ENCODE data around the gene EIF5A2.
"Not testable (repeated sequence)": the region's sequence is repeated elsewhere in the genome, so short reads cannot be mapped to it uniquely, and the experiment has no call there.

EIF5A2 gene

DNA sequence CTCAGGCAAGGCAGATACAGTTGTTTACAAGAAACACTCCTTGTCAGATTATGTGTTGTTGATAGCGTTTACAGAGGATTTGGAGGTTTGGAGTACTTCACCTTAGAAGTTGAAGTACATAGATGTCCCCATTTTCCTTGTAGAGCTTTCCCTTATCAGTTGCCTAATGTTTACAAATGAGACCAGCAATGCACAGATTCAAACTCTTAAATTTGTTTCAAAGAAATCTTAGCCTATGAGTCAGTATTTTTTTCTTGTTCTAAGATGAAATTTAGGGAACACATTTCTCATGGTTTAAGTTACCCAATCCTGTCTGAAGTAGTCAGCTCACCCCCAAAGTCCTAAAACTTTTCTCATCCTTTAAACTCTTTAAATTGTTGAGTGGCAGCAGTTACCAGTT, 6.3 kb upstream of the EIF5A2 start:
- Histone ChIP-seq H3K36me3 (ENCODE audit: control insufficient read depth, low read depth, low read length) (no peaks in the 10 kb centered on the region), H3K27me3 (ENCODE audit: control insufficient read depth, insufficient read depth, low read length) (no peaks in the 10 kb centered on the region), H3K9me3 (ENCODE audit: control insufficient read depth, low read depth, low read length) (peaks cover 15% of the 10 kb centered on the region), H3K9ac (ENCODE audit: low read length) (no peak overlapping the region), H3K4me3 (ENCODE audit: low read length) (no peak overlapping the region), H3K27ac (ENCODE audit: low read length) (no peak overlapping the region), H3K4me1 (ENCODE audit: control insufficient read depth, low read depth, low read length) (no peaks in the 10 kb centered on the region)

DNA sequence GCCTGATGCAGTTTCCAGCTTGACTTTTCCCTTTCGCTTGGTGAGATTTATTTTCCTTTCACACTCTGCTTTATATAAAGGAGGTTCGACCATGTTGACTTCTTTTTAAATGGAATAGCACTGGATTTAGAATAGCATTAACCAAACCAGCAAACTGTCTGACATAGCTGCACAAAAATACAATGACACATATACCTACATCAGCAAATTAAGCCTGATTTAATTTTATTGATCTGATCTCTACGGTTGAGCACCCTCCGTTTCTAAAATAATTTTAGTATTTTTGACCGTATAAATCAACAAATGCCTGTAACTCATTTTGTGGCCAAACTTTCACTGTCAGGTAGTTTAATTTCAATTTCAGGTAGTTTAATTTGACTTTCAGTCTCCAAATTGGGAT, 5.8 kb upstream of the EIF5A2 start:
- Histone ChIP-seq H3K4me3 (ENCODE audit: low read length) (no peak overlapping the region), H3K27me3 (ENCODE audit: control insufficient read depth, insufficient read depth, low read length) (peaks cover 5% of the 10 kb centered on the region), H3K9me3 (ENCODE audit: control insufficient read depth, low read depth, low read length) (peaks cover 15% of the 10 kb centered on the region)

DNA sequence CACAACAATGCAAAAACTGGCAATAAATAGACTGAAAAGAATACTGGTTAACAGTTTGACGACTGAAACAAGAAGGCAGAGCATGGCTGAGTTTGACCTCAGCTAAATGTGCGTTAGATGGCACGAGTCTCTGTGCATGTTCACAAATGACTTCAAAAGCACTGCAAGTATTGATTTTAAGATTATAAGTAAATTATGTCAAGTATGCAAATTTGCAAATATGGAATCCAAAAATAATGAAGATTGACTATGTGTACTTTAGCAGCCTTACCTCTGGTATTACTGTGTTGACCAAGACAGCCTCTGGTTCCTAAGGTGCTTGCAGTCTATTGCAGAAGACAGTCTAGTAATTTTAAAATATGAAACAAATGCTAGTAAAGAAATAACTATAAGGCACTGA, 2.6 kb upstream of the EIF5A2 start:
- H3K9ac ChIP-seq (ENCODE audit: low read length), result no peak overlapping the region
- H3K9me3 ChIP-seq (ENCODE audit: control insufficient read depth, low read depth, low read length), result peaks cover 10% of the 10 kb centered on the region
- H3K4me1 ChIP-seq (ENCODE audit: control insufficient read depth, low read depth, low read length), result peaks cover 7% of the 10 kb centered on the region
- H3K4me3 ChIP-seq (ENCODE audit: low read length), result no peak overlapping the region
- peaks cover 28% of the 10 kb centered on the region for H3K27me3 ChIP-seq (ENCODE audit: control insufficient read depth, insufficient read depth, low read length)
- H3K27ac ChIP-seq (ENCODE audit: low read length), result no peak overlapping the region
- no peaks in the 10 kb centered on the region for H3K36me3 ChIP-seq (ENCODE audit: control insufficient read depth, low read depth, low read length)

More for the DNA sequence above, 5.8 kb upstream of the EIF5A2 start:
- no peak overlapping the region for H3K27ac ChIP-seq (ENCODE audit: low read length)
- H3K36me3 ChIP-seq (ENCODE audit: control insufficient read depth, low read depth, low read length), result no peaks in the 10 kb centered on the region
- no peak overlapping the region for H3K9ac ChIP-seq (ENCODE audit: low read length)
- H3K4me1 ChIP-seq (ENCODE audit: control insufficient read depth, low read depth, low read length), result no peaks in the 10 kb centered on the region

DNA sequence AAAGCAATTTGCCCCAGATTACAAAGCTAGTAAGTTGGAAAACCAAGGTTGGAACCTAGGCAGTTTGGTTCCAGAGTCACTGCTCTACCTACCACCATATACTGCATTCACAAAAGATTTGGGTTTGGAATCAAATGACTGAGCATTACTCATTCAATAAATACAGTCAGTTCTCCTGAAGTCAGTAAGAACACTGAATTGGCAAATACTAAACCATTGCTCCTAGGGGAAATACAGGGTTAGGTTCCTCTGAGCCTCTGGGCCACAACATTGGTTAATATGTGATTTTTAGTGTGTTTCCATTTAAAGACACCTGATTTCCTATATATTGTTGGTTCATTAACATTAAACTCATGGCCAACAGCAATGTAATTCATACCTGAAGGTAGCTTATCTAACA, 2.1 kb upstream of the EIF5A2 start:
- peaks cover 7% of the 10 kb centered on the region for H3K4me1 ChIP-seq (ENCODE audit: control insufficient read depth, low read depth, low read length)
- H3K4me3 ChIP-seq (ENCODE audit: low read length), result no peak overlapping the region
- H3K36me3 ChIP-seq (ENCODE audit: control insufficient read depth, low read depth, low read length), result no peaks in the 10 kb centered on the region
- H3K9ac ChIP-seq (ENCODE audit: low read length), result no peak overlapping the region
- no peak overlapping the region for H3K27ac ChIP-seq (ENCODE audit: low read length)
- peaks cover 33% of the 10 kb centered on the region for H3K27me3 ChIP-seq (ENCODE audit: control insufficient read depth, insufficient read depth, low read length)
- peaks cover 10% of the 10 kb centered on the region for H3K9me3 ChIP-seq (ENCODE audit: control insufficient read depth, low read depth, low read length)

DNA sequence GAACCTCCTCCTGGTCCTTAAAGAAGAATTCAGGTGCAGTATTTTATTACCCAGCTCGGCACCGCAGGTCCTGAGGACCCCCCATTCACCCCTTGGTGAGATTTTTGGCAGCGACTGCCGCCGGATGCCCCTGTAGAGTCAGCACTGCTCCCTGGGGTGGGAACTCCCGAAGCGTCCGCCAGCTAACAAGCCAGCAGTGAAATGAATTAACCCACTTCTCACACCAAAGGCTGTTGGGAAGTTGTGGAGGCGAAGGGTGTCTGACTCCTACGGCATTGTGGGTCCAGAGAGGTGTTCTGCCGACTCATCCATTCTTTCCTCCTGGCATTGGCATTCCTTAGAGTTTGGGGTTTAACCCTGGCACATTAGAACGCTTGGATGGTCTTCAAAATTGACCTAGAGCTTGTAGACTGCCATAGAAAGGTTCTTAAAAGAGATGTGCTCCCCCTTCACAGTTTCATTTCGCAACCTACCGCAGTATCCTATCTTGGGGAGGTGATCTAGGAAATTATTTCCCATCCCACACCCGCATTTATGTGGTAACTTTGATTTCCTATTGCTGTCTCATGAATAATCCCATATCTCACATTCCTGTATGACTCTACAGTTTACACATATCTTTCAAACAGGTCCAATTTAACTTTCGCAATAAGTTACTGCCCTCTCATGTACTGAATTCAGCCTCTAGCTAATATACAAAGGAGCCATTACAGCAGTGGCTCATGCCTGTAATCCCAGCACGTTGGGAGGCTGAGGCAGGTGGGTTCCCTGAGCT, 879 bp upstream of the EIF5A2 start:
- no peak overlapping the region for H3K27ac ChIP-seq (ENCODE audit: low read length)
- no peaks in the 10 kb centered on the region for H3K36me3 ChIP-seq (ENCODE audit: control insufficient read depth, low read depth, low read length)
- peaks cover 33% of the 10 kb centered on the region for H3K27me3 ChIP-seq (ENCODE audit: control insufficient read depth, insufficient read depth, low read length)
- no peak overlapping the region for H3K9ac ChIP-seq (ENCODE audit: low read length)
- H3K9me3 ChIP-seq (ENCODE audit: control insufficient read depth, low read depth, low read length), result peaks cover 10% of the 10 kb centered on the region
- peaks cover 7% of the 10 kb centered on the region for H3K4me1 ChIP-seq (ENCODE audit: control insufficient read depth, low read depth, low read length)
- no peak overlapping the region for H3K4me3 ChIP-seq (ENCODE audit: low read length)

DNA sequence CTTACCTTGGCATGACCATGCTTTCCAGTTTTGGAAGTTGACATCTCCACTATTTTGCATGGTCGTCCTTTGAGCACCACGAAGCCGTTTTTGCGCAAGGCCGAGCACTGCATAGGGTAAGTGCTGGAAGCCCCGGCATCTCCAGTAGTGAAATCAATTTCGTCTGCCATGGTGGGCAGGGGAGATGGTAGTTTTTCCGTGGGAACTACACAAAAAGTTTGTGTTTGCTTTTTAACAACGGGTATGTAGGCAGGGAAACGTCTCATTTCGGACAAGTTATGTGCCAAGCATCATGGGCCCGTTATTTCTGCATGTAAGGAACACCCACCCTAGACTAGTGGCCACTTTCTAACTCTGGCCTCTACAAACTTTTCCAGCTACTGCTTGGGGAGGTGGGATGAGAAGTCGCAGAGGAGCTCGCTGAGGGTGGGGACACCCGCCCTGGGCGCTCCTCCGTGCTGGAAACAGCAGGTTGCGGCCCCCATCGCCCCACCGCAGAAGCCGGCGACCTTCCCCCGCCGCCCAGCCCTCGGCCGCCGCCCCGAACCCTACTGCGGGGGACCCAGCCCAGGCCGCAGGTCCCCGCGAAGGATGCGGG, 701 bp downstream of the EIF5A2 start:
- Histone ChIP-seq H3K27me3 (ENCODE audit: control insufficient read depth, insufficient read depth, low read length) (peaks cover 33% of the 10 kb centered on the region), H3K27ac (ENCODE audit: low read length) (no peak overlapping the region), H3K36me3 (ENCODE audit: control insufficient read depth, low read depth, low read length) (no peaks in the 10 kb centered on the region), H3K9ac (ENCODE audit: low read length) (peak overlapping the region; percentile 38), H3K4me1 (ENCODE audit: control insufficient read depth, low read depth, low read length) (peaks cover 7% of the 10 kb centered on the region), H3K4me3 (ENCODE audit: low read length) (peak overlapping the region; percentile 82), H3K9me3 (ENCODE audit: control insufficient read depth, low read depth, low read length) (peaks cover 10% of the 10 kb centered on the region)

DNA sequence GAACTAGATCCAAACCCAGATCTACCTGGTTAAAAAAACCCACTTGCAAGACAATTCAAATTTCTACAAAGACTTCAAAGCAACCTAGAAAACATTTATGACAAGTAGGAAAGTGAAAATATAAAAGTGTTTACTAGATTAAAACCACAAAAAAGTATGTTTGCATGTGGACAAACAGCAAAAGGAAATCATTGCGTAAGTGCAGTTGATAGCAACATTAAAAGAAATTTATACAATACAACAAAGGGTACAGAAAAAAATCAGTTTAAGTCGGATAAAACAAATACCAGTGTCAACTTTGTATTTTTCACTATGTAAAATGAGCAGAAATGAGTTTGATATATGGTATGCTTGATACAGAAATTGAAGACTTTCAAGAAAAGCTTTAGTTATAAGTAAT, 2.6 kb downstream of the EIF5A2 start:
- Histone ChIP-seq H3K4me1 (ENCODE audit: control insufficient read depth, low read depth, low read length) (peaks cover 7% of the 10 kb centered on the region), H3K36me3 (ENCODE audit: control insufficient read depth, low read depth, low read length) (no peaks in the 10 kb centered on the region), H3K9me3 (ENCODE audit: control insufficient read depth, low read depth, low read length) (peaks cover 10% of the 10 kb centered on the region), H3K4me3 (ENCODE audit: low read length) (no peak overlapping the region), H3K9ac (ENCODE audit: low read length) (no peak overlapping the region), H3K27me3 (ENCODE audit: control insufficient read depth, insufficient read depth, low read length) (peaks cover 33% of the 10 kb centered on the region), H3K27ac (ENCODE audit: low read length) (no peak overlapping the region)

DNA sequence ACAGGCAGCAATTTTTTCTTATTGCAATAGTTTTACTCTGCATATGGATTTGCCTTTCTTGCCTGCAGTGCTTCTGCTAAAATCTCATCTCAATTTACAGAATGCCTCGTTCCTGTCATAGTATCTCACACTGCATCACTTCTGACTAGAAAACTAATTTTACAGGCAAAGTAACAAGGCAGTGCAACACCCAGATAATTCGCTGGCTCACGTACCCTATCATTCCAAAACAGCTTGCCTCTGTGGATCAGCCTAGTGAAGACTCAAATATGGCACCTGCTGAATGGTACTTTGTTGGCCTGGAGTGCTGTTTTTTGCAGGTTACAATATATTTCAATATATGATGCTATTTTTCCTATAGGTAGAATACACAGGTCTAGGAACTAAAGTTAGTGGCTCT, 5.3 kb downstream of the EIF5A2 start:
- Histone ChIP-seq H3K4me3 (ENCODE audit: low read length) (no peak overlapping the region), H3K36me3 (ENCODE audit: control insufficient read depth, low read depth, low read length) (no peaks in the 10 kb centered on the region), H3K9me3 (ENCODE audit: control insufficient read depth, low read depth, low read length) (no peaks in the 10 kb centered on the region), H3K27me3 (ENCODE audit: control insufficient read depth, insufficient read depth, low read length) (peaks cover 24% of the 10 kb centered on the region), H3K27ac (ENCODE audit: low read length) (no peak overlapping the region), H3K4me1 (ENCODE audit: control insufficient read depth, low read depth, low read length) (peaks cover 7% of the 10 kb centered on the region), H3K9ac (ENCODE audit: low read length) (no peak overlapping the region)

DNA sequence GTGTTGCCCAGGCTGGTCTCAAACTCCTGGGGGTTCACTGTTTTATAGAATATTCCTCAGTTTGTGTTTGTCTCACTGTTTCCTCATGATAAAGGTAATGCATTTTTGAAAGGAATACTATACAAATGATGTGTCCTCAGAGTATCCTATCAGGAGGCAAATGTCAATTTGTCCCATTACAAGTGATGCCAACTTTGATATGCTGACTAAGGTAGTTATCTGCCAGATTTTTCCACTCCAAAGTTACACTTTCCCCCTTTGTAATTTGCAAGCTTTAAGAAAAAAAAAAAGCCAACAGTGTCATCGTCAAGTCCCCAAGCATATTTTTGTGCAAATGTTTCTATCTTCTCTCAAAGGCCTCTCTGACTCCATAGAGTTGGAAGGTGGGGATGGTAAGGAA, 9.0 kb downstream of the EIF5A2 start:
- H3K36me3 ChIP-seq (ENCODE audit: control insufficient read depth, low read depth, low read length), result no peaks in the 10 kb centered on the region
- no peaks in the 10 kb centered on the region for H3K4me1 ChIP-seq (ENCODE audit: control insufficient read depth, low read depth, low read length)
- H3K9ac ChIP-seq (ENCODE audit: low read length), result no peak overlapping the region
- H3K9me3 ChIP-seq (ENCODE audit: control insufficient read depth, low read depth, low read length), result no peaks in the 10 kb centered on the region
- H3K27ac ChIP-seq (ENCODE audit: low read length), result no peak overlapping the region
- no peak overlapping the region for H3K4me3 ChIP-seq (ENCODE audit: low read length)
- H3K27me3 ChIP-seq (ENCODE audit: control insufficient read depth, insufficient read depth, low read length), result no peaks in the 10 kb centered on the region

DNA sequence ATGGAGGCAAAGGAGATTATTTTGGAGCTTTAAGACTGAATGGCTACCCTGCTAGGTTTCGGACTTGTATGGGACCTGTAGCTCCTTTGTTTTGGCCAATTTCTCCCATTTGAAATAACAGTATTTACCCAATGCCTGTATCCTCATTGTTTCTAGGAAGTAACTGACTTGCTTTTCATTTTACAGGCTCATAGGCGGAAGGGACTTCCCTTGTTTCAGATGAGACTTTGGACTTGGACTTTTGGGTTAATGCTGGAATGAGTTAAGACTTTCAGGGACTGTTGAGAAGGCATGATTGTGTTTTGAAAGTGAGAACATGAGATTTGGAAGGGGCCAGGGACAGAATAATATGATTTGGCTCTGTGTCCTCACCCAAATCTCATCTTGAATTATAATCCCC, 10.5 kb downstream of the EIF5A2 start:
- no peak overlapping the region for H3K4me3 ChIP-seq (ENCODE audit: low read length)
- no peaks in the 10 kb centered on the region for H3K4me1 ChIP-seq (ENCODE audit: control insufficient read depth, low read depth, low read length)
- no peaks in the 10 kb centered on the region for H3K9me3 ChIP-seq (ENCODE audit: control insufficient read depth, low read depth, low read length)
- no peak overlapping the region for H3K27ac ChIP-seq (ENCODE audit: low read length)
- H3K9ac ChIP-seq (ENCODE audit: low read length), result no peak overlapping the region
- H3K36me3 ChIP-seq (ENCODE audit: control insufficient read depth, low read depth, low read length), result no peaks in the 10 kb centered on the region
- no peaks in the 10 kb centered on the region for H3K27me3 ChIP-seq (ENCODE audit: control insufficient read depth, insufficient read depth, low read length)

DNA sequence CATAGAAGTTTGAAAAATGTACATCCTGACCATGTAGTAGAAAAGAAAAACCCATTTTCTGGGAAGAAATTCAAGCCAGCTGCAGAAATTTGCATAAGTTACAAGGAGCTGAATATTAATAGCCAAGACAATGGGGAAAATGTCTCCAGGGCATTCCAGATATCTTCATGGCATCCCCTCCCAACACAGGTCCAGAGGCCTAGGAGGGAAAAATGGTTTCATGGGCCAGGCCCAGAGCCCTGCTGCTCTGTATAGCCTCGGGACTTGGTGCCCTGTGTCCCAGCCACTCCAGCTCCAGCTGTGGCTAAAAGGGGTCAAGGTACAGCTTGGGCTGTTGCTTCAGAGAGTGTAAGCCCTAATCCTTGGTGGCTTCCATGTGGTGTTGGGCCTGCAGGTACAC, 11.2 kb downstream of the EIF5A2 start:
- H3K4me3 ChIP-seq (ENCODE audit: low read length); H3K9me3 ChIP-seq (ENCODE audit: control insufficient read depth, low read depth, low read length); H3K27me3 ChIP-seq (ENCODE audit: control insufficient read depth, insufficient read depth, low read length); H3K36me3 ChIP-seq (ENCODE audit: control insufficient read depth, low read depth, low read length); H3K9ac ChIP-seq (ENCODE audit: low read length); H3K27ac ChIP-seq (ENCODE audit: low read length); H3K4me1 ChIP-seq (ENCODE audit: control insufficient read depth, low read depth, low read length): not testable (repeated sequence)

DNA sequence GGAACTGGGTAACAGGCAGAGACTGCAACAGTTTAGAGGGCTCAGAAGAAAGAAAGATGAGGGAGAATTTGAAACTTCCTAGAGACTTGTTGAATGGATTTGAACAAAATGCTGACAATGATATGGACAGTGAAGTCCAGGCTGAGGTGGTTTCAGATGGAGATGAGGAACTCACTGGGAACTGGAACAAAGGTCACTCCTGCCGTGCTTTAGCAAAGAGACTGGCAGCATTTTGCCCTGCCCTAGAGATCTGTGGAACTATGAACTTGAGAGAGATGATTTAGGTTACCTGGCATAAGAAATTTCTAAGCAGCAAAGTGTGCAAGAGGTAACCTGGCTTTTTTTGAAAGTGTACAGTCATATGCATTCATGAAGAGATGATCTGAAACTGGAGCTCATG, 11.7 kb downstream of the EIF5A2 start:
- no peak overlapping the region for H3K27ac ChIP-seq (ENCODE audit: low read length)
- no peak overlapping the region for H3K9ac ChIP-seq (ENCODE audit: low read length)
- no peaks in the 10 kb centered on the region for H3K36me3 ChIP-seq (ENCODE audit: control insufficient read depth, low read depth, low read length)
- no peaks in the 10 kb centered on the region for H3K4me1 ChIP-seq (ENCODE audit: control insufficient read depth, low read depth, low read length)
- no peak overlapping the region for H3K4me3 ChIP-seq (ENCODE audit: low read length)
- no peaks in the 10 kb centered on the region for H3K9me3 ChIP-seq (ENCODE audit: control insufficient read depth, low read depth, low read length)
- H3K27me3 ChIP-seq (ENCODE audit: control insufficient read depth, insufficient read depth, low read length), result no peaks in the 10 kb centered on the region
